Muscle layer of duodenum (tissue), 2 donors: Measurements from ENCODE around the gene CXCR2.

ENCODE experiments used
- H3K27ac ChIP-seq: one replicate; pipeline ENCODE4 v1.7.0; 2013; ENCODE audit warnings: mild to moderate bottlenecking, low read length
- H3K27me3 ChIP-seq: one replicate; pipeline ENCODE4 v1.7.0; 2013; ENCODE audit warnings: low read depth, mild to moderate bottlenecking, control low read depth, low read length
- H3K36me3 ChIP-seq, 2 donors: one replicate each; pipeline ENCODE4 v1.7.0; 2013; ENCODE audit warnings: low read length in 2 of 2, control low read depth in 1 of 2, mild to moderate bottlenecking in 1 of 2; ENCODE audit not compliant: insufficient read depth in 2 of 2, control insufficient read depth in 1 of 2
- H3K4me1 ChIP-seq, 2 donors: one replicate each; pipeline ENCODE4 v1.7.0; 2013; ENCODE audit warnings: low read length in 2 of 2, mild to moderate bottlenecking in 2 of 2, control low read depth in 1 of 2, moderate library complexity in 1 of 2; ENCODE audit not compliant: insufficient read depth in 2 of 2, control insufficient read depth in 1 of 2
- H3K4me3 ChIP-seq, 2 donors: one replicate each; pipeline ENCODE4 v1.7.0; 2013; ENCODE audit warnings: low read length in 2 of 2, low read depth in 1 of 2, mild to moderate bottlenecking in 1 of 2
- H3K9me3 ChIP-seq, 2 donors: one replicate each; pipeline ENCODE4 v1.7.0; 2013; ENCODE audit warnings: low read length in 2 of 2, control low read depth in 1 of 2, mild to moderate bottlenecking in 1 of 2; ENCODE audit not compliant: control insufficient read depth in 1 of 2
- donor health status: healthy.

Gene CXCR2

DNA sequence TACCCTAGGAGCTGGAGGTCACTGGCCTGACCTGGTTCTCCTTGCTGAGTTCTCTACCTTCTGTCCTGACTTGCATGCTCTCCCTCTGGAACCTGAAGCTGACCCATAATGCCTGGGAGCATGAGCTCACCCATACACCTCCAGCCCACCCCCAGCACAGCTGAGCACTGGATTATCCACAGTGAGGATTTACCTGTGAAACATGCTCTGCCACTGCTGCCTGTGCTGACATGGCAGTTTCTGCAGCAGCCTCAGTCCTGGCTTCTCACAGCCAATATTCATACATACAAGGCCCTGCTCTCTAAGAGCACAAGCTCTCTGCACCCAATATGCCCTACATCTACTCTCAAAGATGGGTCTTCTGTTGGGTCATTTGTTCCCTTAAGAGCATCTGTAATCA, 5.0 kb downstream of the CXCR2 start:
- H3K27ac ChIP-seq = no peak overlapping the region
- H3K4me1 ChIP-seq = no peaks in the 10 kb centered on the region
- no peaks in the 10 kb centered on the region for H3K36me3 ChIP-seq
- H3K27me3 ChIP-seq = no peaks in the 10 kb centered on the region
- H3K9me3 ChIP-seq = no peaks in the 10 kb centered on the region
- H3K4me3 ChIP-seq = no peak overlapping the region

GRCh38 chr2:218137514-218137913, 11.7 kb downstream of the CXCR2 start:
- Histone ChIP-seq H3K4me1 (no peaks in the 10 kb centered on the region), H3K27me3 (no peaks in the 10 kb centered on the region), H3K9me3 (no peaks in the 10 kb centered on the region), H3K27ac (no peak overlapping the region), H3K36me3 (no peaks in the 10 kb centered on the region), H3K4me3 (no peak overlapping the region)

DNA sequence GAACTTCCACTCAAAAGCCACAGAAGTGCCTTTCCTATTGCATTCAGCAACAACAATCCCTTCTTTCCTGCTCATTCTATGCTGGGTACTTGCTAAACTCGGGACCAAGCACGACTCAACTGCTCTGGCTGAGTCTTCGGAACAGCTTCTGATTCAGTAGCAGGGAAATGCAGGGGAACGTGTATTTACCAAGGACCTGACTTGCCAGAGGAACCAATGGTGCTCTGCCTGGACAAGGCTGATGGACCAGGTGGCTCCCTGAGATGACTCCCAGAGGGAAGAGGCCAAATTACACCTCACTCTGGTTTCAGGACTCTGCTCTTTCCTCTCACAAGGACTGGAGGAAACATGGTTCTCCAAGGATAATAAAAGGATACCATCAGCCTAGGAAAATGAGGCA, 12.2 kb downstream of the CXCR2 start:
- Histone ChIP-seq H3K4me3 (no peak overlapping the region), H3K27ac (no peak overlapping the region), H3K4me1 (no peaks in the 10 kb centered on the region), H3K36me3 (no peaks in the 10 kb centered on the region), H3K9me3 (no peaks in the 10 kb centered on the region), H3K27me3 (no peaks in the 10 kb centered on the region)

- Histone ChIP-seq H3K27ac (peak overlapping the region; percentile 6), H3K36me3 (no peaks in the 10 kb centered on the region), H3K27me3 (no peaks in the 10 kb centered on the region), H3K9me3 (no peaks in the 10 kb centered on the region), H3K4me1 (no peaks in the 10 kb centered on the region), H3K4me3 (no peak overlapping the region)
Measured at GRCh38 chr2:218145124-218145523, 19.3 kb downstream of the CXCR2 start.

DNA sequence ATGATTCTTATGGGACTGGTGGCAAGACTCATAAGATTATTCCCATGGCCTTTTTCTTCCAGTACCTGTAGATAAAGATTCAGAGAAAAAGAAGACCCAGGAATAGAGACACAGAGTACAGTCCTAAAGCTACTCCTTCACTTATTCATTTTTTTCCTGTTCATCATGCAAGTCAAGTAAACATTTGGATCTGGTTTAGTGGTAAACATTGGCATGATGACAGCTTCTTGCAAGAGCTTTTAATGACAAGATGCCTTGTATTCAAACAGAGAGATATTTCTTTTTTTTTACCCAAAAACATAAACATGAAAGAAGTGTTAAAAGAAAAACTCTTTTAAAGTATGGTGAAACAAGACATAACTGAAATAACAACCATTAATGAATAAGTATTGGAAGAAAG, 20.2 kb downstream of the CXCR2 start:
- Histone ChIP-seq H3K9me3 (no peaks in the 10 kb centered on the region), H3K36me3 (no peaks in the 10 kb centered on the region), H3K27ac (no peak overlapping the region), H3K27me3 (no peaks in the 10 kb centered on the region), H3K4me1 (no peaks in the 10 kb centered on the region), H3K4me3 (no peak overlapping the region)

DNA sequence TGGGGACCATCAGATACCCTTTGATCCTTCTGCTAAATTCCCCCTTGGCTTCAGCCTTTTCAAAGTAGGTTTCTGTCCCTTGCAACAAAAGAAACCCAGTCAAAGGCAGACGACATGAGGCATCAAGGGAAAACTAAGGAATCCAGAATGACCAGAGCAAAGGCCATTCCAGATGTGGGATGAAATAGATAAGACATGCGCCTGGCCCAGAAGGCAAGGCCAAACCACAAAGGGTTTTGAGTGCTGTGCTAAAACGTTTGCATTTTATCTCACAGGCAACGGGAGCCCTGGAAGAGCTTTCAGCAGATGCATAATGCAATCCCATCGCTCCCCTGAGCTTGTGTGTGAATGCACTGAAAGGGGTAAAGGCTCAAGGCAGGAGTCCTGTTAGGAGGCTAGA, 23.3 kb downstream of the CXCR2 start:
- Histone ChIP-seq H3K4me1 (no peaks in the 10 kb centered on the region), H3K27me3 (no peaks in the 10 kb centered on the region), H3K4me3 (no peak overlapping the region), H3K36me3 (no peaks in the 10 kb centered on the region), H3K9me3 (no peaks in the 10 kb centered on the region), H3K27ac (no peak overlapping the region)

DNA sequence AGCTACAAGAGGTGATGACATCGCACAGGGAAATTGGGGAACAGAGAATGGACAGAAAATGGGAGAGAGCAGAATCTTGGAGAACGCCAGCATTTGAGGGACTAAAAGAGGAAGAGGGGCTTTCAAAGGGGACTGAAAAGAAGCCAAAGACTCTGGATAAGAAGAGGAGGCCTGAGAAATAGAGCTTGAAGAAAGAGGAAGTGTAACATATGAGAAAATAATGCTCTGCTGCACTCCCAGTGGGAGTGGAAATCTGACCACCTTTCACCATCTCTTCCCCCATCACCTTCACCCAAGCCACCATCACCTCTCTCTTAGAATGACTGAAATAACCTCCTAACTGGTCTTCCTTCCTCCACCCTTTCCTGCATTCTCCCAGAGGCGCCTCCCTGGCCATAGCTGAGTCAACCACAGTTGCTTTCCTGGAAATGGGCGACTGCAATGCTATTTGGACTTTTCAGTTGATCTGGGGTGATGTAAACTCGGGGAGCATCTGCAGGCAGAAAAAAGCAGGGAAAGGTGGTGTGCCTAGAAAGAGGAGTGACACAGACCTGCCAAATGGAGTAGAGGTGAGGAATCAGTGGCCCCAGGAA, 24.1 kb downstream of the CXCR2 start:
- no peak overlapping the region for H3K27ac ChIP-seq
- no peak overlapping the region for H3K4me3 ChIP-seq
- H3K36me3 ChIP-seq = no peaks in the 10 kb centered on the region
- H3K27me3 ChIP-seq = no peaks in the 10 kb centered on the region
- H3K4me1 ChIP-seq = no peaks in the 10 kb centered on the region
- H3K9me3 ChIP-seq = no peaks in the 10 kb centered on the region

- no peaks in the 10 kb centered on the region for H3K36me3 ChIP-seq
- no peaks in the 10 kb centered on the region for H3K4me1 ChIP-seq
- H3K27me3 ChIP-seq = no peaks in the 10 kb centered on the region
- no peak overlapping the region for H3K4me3 ChIP-seq
- no peaks in the 10 kb centered on the region for H3K9me3 ChIP-seq
- no peak overlapping the region for H3K27ac ChIP-seq
Measured at GRCh38 chr2:218152172-218152571, 26.3 kb downstream of the CXCR2 start.

GRCh38 chr2:218152777-218153176, 26.9 kb downstream of the CXCR2 start:
- no peaks in the 10 kb centered on the region for H3K36me3 ChIP-seq
- H3K4me3 ChIP-seq = no peak overlapping the region
- no peaks in the 10 kb centered on the region for H3K27me3 ChIP-seq
- H3K9me3 ChIP-seq = no peaks in the 10 kb centered on the region
- no peak overlapping the region for H3K27ac ChIP-seq
- H3K4me1 ChIP-seq = no peaks in the 10 kb centered on the region

- Histone ChIP-seq H3K36me3 (no peaks in the 10 kb centered on the region), H3K27ac (no peak overlapping the region), H3K4me3 (no peak overlapping the region)
Measured at GRCh38 chr2:218155953-218156479, 30.2 kb downstream of the CXCR2 start.

GRCh38 chr2:218161644-218162043, 35.8 kb downstream of the CXCR2 start:
- Histone ChIP-seq H3K9me3 (no peaks in the 10 kb centered on the region), H3K4me3 (no peak overlapping the region), H3K27ac (no peak overlapping the region)

More at GRCh38 chr2:218155953-218156479, 30.2 kb downstream of the CXCR2 start:
- H3K27me3 ChIP-seq = no peaks in the 10 kb centered on the region
- H3K9me3 ChIP-seq = no peaks in the 10 kb centered on the region
- H3K4me1 ChIP-seq = no peaks in the 10 kb centered on the region

DNA sequence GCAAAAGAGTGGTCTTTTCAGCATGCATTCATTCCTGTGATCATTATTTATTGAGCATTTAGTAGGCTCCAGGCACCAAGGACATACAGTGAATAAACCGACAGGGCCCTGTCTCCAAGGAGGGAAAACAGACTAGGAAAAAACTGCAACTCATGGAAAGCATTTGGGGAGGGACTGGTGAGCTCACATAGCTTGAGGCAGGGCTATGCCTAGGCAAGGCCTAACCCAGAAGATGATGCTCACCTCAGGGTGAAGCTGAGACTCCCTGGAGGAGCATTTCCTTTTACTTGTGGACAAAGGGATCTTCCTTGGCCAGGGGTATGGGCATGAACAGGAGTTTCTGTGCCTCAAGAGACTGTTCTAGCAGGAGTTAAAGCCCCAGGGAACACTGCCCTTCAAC, 37.0 kb downstream of the CXCR2 start:
- no peaks in the 10 kb centered on the region for H3K4me1 ChIP-seq
- H3K9me3 ChIP-seq = no peaks in the 10 kb centered on the region
- no peak overlapping the region for H3K27ac ChIP-seq
- H3K4me3 ChIP-seq = no peak overlapping the region
- H3K27me3 ChIP-seq = no peaks in the 10 kb centered on the region
- H3K36me3 ChIP-seq = no peaks in the 10 kb centered on the region

More at GRCh38 chr2:218161644-218162043, 35.8 kb downstream of the CXCR2 start:
- Histone ChIP-seq H3K27me3 (no peaks in the 10 kb centered on the region), H3K4me1 (no peaks in the 10 kb centered on the region), H3K36me3 (no peaks in the 10 kb centered on the region)
